Uterus (tissue), 2 donors: ENCODE measurements around the gene ACAP2.

ENCODE experiments used
- CTCF ChIP-seq, 4 experiments: fragments of 200-600 bp in 2 of 4; fragments of 450-650 bp in 2 of 4; sonication (generic) in 2 of 4; IDR thresholded peaks; one replicate each; pipeline ENCODE4 v1.5.1; 2016 to 2019; ENCODE audit warnings: antibody characterized with exemption in 4 of 4, mild to moderate bottlenecking in 2 of 4, moderate library complexity in 1 of 4
- POLR2A ChIP-seq, 2 donors: fragments of 450-650 bp; IDR thresholded peaks; one replicate each; pipeline ENCODE4 v1.6.1; 2016; ENCODE audit warnings: antibody characterized with exemption in 2 of 2, mild to moderate bottlenecking in 1 of 2, moderate library complexity in 1 of 2

DNA sequence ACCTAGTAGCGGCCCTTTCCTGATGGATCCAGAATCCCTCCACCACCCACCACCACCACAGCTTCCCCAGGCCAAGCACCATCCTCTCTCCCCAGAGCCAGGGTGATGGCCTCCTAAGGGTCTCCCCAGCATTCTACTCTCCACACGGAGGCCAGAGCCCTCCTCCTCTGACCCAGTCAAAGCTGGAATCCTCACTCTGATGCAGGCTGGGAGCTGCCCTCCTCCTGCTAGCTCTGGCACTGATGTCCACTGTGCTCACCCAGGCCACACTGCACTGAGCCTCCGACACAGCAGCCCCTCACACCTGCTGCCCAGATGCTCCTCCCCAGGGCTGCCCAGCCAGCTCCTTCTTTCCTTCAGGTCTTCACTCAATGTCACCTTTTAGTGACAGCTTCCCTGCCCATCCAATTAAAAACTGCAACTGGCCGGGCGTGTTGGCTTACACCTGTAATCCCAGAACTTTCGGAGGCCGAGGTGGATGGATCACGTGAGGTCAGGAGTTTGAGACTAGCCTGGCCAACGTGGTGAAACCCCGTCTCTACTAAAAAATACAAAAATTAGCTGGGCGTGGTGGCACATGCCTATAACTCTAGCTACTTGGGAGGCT, 192.9 kb downstream of the ACAP2 start:
- no peak for TF ChIP-seq CTCF (IDR thresholded peaks at IDR 0.05)
- no peak for TF ChIP-seq POLR2A (IDR thresholded peaks at IDR 0.05)
